MCF 10A (cell line): ENCODE measurements around the gene TUB. TPM values are rescaled to one million over a fixed set of nuclear protein-coding genes. Genes with fewer than 3 reads are reported as not detected.

Experiments
- BruUV-seq: library from RNA; stranded (reverse); fragments of 400-500 nt; replicated peaks from 2 replicates; lab custom pipeline; 2021; lab: Mats Ljungman, UMichigan
- CTCF ChIA-PET: fragments of 300-600 bp; sonication (Branson Sonifier 250); formaldehyde crosslinking; extraction: SDS; loops from one replicate; lab custom pipeline; 2021; ENCODE audit warnings: antibody characterized with exemption, inconsistent platforms; lab: Yijun Ruan, JAX
- POLR2A ChIA-PET: fragments of 300-600, 350-650 bp; sonication (Branson Sonifier 250); formaldehyde crosslinking; extraction: SDS; loops from one replicate; lab custom pipeline; 2020; ENCODE audit warnings: antibody characterized with exemption, inconsistent platforms; lab: Yijun Ruan, JAX
- DNase-seq: peaks from one replicate; pipeline ENCODE4 v3.0.0-alpha.2; 2018; ENCODE audit not compliant: unreplicated experiment
- H3K27ac Mint-ChIP-seq: one replicate; pipeline ENCODE4 v1.8.0; 2022; ENCODE audit warnings: mild to moderate bottlenecking, low read depth, mixed read lengths; ENCODE audit not compliant: unreplicated experiment
- H3K27me3 Mint-ChIP-seq: one replicate; pipeline ENCODE4 v1.8.0; 2022; ENCODE audit warnings: mixed read lengths; ENCODE audit not compliant: insufficient read depth, unreplicated experiment
- H3K36me3 Mint-ChIP-seq: one replicate; pipeline ENCODE4 v1.8.0; 2022; ENCODE audit warnings: mild to moderate bottlenecking, moderate library complexity, mixed read lengths; ENCODE audit not compliant: insufficient read depth, unreplicated experiment
- H3K4me1 Mint-ChIP-seq: one replicate; pipeline ENCODE4 v1.8.0; 2022; ENCODE audit warnings: mixed read lengths; ENCODE audit not compliant: insufficient read depth, unreplicated experiment
- H3K4me3 Mint-ChIP-seq: one replicate; pipeline ENCODE4 v1.8.0; 2022; ENCODE audit warnings: mild to moderate bottlenecking, moderate library complexity, mixed read lengths; ENCODE audit not compliant: unreplicated experiment
- H3K9me3 Mint-ChIP-seq: one replicate; pipeline ENCODE4 v1.8.0; 2022; ENCODE audit warnings: mixed read lengths; ENCODE audit not compliant: unreplicated experiment
- CTCF ChIP-seq: fragments of 200-600 bp; IDR thresholded peaks from one replicate; pipeline ENCODE4 v1.8.0; 2022; ENCODE audit warnings: antibody characterized with exemption, mild to moderate bottlenecking; ENCODE audit not compliant: unreplicated experiment
- intact Hi-C: fragments of 100-400 bp; cut with micrococcal nuclease; formaldehyde crosslinking; loops from 2 replicates; pipeline ENCODE4 v1.14.1; 2022
- total RNA-seq: library from RNA; stranded (reverse); gene quantifications from 2 replicates; pipeline ENCODE4 v1.2.3, GENCODE V29; 2022

TUB gene
- total RNA-seq, 1 experiment from 2014 or later, result 1.4 TPM

GRCh38 chr11:8100605-8101004 lies 19.6 kb downstream of the TUB start:
- Mint-ChIP-seq H3K4me3 (no peak overlapping the region), H3K36me3 (peaks cover 6% of the 10 kb centered on the region), H3K9me3 (no peaks in the 10 kb centered on the region), H3K4me1 (no peaks in the 10 kb centered on the region), H3K27me3 (no peaks in the 10 kb centered on the region), H3K27ac (no peak overlapping the region)
- intact Hi-C loops, result no loop called here
- POLR2A ChIA-PET, result no interaction called here
- no peak for TF ChIP-seq CTCF
- DNase-seq, result no peak
- CTCF ChIA-PET, result interaction anchor here (0.5 to 21.2 kb wide), 27 partner anchors 10 to 1729 kb away, joined by 3 to 786 read pairs (median 16); partner anchors contain the start of gene TUB
- no TSS peak for BruUV-seq

GRCh38 chr11:8101421-8101820 lies 20.4 kb downstream of the TUB start:
- CTCF ChIA-PET, result interaction anchor here (0.6 to 21.2 kb wide), 10 partner anchors 9 to 605 kb away, joined by 3 to 786 read pairs (median 43); no protein-coding TSS in a partner anchor
- no peak for DNase-seq
- no TSS peak for BruUV-seq
- Mint-ChIP-seq H3K27ac (no peak overlapping the region), H3K36me3 (peaks cover 6% of the 10 kb centered on the region), H3K9me3 (no peaks in the 10 kb centered on the region), H3K4me1 (no peaks in the 10 kb centered on the region), H3K4me3 (no peak overlapping the region), H3K27me3 (no peaks in the 10 kb centered on the region)
- POLR2A ChIA-PET, result no interaction called here
- no peak for TF ChIP-seq CTCF
- intact Hi-C loops, result no loop called here

GRCh38 chr11:8102296-8102915 lies 21.4 kb downstream of the TUB start:
- DNase-seq, result no peak
- H3K27me3 Mint-ChIP-seq, result no peaks in the 10 kb centered on the region
- no peaks in the 10 kb centered on the region for H3K4me1 Mint-ChIP-seq
- H3K36me3 Mint-ChIP-seq, result peaks cover 4% of the 10 kb centered on the region
- H3K9me3 Mint-ChIP-seq, result no peaks in the 10 kb centered on the region
- CTCF ChIA-PET, result interaction anchor here (0.6 to 21.2 kb wide), 10 partner anchors 8 to 859 kb away, joined by 3 to 786 read pairs (median 7); no protein-coding TSS in a partner anchor
- no peak overlapping the region for H3K4me3 Mint-ChIP-seq
- intact Hi-C loops, result no loop called here
- no TSS peak for BruUV-seq
- TF ChIP-seq CTCF, result no peak
- H3K27ac Mint-ChIP-seq, result no peak overlapping the region
- POLR2A ChIA-PET, result no interaction called here

GRCh38 chr11:8102965-8103364 lies 22.0 kb downstream of the TUB start:
- Mint-ChIP-seq H3K9me3 (no peaks in the 10 kb centered on the region), H3K36me3 (no peaks in the 10 kb centered on the region), H3K27me3 (no peaks in the 10 kb centered on the region), H3K27ac (no peak overlapping the region), H3K4me1 (no peaks in the 10 kb centered on the region), H3K4me3 (no peak overlapping the region)
- no TSS peak for BruUV-seq
- CTCF ChIA-PET, result interaction anchor here (0.6 to 21.2 kb wide), 12 partner anchors 7 to 858 kb away, joined by 3 to 786 read pairs (median 4); no protein-coding TSS in a partner anchor
- POLR2A ChIA-PET, result no interaction called here
- DNase-seq, result no peak
- TF ChIP-seq CTCF, result no peak
- intact Hi-C loops, result no loop called here
